CD8-positive, alpha-beta memory T cell (primary cell): ENCODE measurements around the gene MCU. TPM values are rescaled to one million over a fixed set of nuclear protein-coding genes. Genes with fewer than 3 reads are reported as not detected.
A peak's percentile ranks its signal among the peaks of the same experiment; 100 is the strongest.

Experiments
- CTCF ChIA-PET: fragments of 350-600 bp; sonication (Branson Sonifier 250); formaldehyde crosslinking; loops from one replicate; lab custom pipeline; 2021; ENCODE audit warnings: antibody characterized with exemption; lab: Charles Lee
- POLR2A ChIA-PET: fragments of 350-600 bp; sonication (Branson Sonifier 250); formaldehyde crosslinking; loops from one replicate; lab custom pipeline; 2021; ENCODE audit warnings: antibody characterized with exemption; lab: Charles Lee
- DNase-seq, 5 donors: peaks; one replicate each; pipeline versions ENCODE4 v3.0.0 to v3.0.0-alpha.2; 2020 to 2022; ENCODE audit warnings: mixed read lengths in 1 of 5
- H3K27ac ChIP-seq: one replicate; pipeline ENCODE4 v1.7.0; 2013; ENCODE audit warnings: low read depth, mild to moderate bottlenecking, low read length, moderate library complexity
- H3K27me3 ChIP-seq: 2 replicates; pipeline ENCODE4 v1.7.0; 2013; ENCODE audit warnings: low read length, mild to moderate bottlenecking; ENCODE audit not compliant: insufficient read depth, poor library complexity, severe bottlenecking
- H3K36me3 ChIP-seq: 2 replicates; pipeline ENCODE4 v1.7.0; 2013; ENCODE audit warnings: mild to moderate bottlenecking, low read length, moderate library complexity; ENCODE audit not compliant: insufficient read depth
- H3K4me1 ChIP-seq: 2 replicates; pipeline ENCODE4 v1.7.0; 2013; ENCODE audit warnings: mild to moderate bottlenecking, low read length, moderate library complexity; ENCODE audit not compliant: insufficient read depth
- H3K4me3 ChIP-seq: 2 replicates; pipeline ENCODE4 v1.7.0; 2013; ENCODE audit warnings: mild to moderate bottlenecking, low read length
- H3K9me3 ChIP-seq: 2 replicates; pipeline ENCODE4 v1.7.0; 2013; ENCODE audit warnings: mild to moderate bottlenecking, low read length
- H3K27ac Mint-ChIP-seq, 8 donors: one replicate each; pipeline ENCODE4 v1.8.0; 2020 to 2021; ENCODE audit warnings: mixed read lengths in 8 of 8, mild to moderate bottlenecking in 6 of 8, inconsistent platforms in 3 of 8, moderate library complexity in 3 of 8
- H3K27me3 Mint-ChIP-seq, 2 donors: one replicate each; pipeline ENCODE4 v1.8.0; 2020 to 2021; ENCODE audit warnings: mixed read lengths in 2 of 2, mild to moderate bottlenecking in 1 of 2, moderate library complexity in 1 of 2
- H3K36me3 Mint-ChIP-seq, 3 donors: one replicate each; pipeline ENCODE4 v1.8.0; 2020 to 2021; ENCODE audit warnings: mixed read lengths in 3 of 3, inconsistent platforms in 1 of 3, mild to moderate bottlenecking in 1 of 3
- H3K4me1 Mint-ChIP-seq, 3 donors: one replicate each; pipeline ENCODE4 v1.8.0; 2020 to 2021; ENCODE audit warnings: mixed read lengths in 3 of 3, inconsistent platforms in 1 of 3, mild to moderate bottlenecking in 1 of 3
- H3K4me3 Mint-ChIP-seq, 7 donors: one replicate each; pipeline ENCODE4 v1.8.0; 2020 to 2021; ENCODE audit warnings: mixed read lengths in 7 of 7, mild to moderate bottlenecking in 6 of 7, moderate library complexity in 4 of 7, inconsistent platforms in 2 of 7
- H3K9me3 Mint-ChIP-seq, 5 donors: one replicate each; pipeline ENCODE4 v1.8.0; 2020 to 2022; ENCODE audit warnings: mixed read lengths in 5 of 5, mild to moderate bottlenecking in 3 of 5, moderate library complexity in 2 of 5, inconsistent platforms in 1 of 5
- polyA plus RNA-seq: library from polyadenylated mRNA; unstranded; fragments of 300-500 nt; fragmentation: Illumina TruSeq; gene quantifications from one replicate; pipeline ENCODE4 v1.2.3, GENCODE V29; 2021
- total RNA-seq, 2 experiments: library from RNA; stranded (reverse); gene quantifications; one replicate each; pipeline ENCODE4 v1.2.3, GENCODE V29; 2021

Gene MCU
- total and polyA plus RNA-seq, 3 experiments from 2014 or later = 7.9 to 17.6 (median 14.9) TPM

GRCh38 chr10:72689660-72690059 is 2.3 kb upstream of the MCU start:
- peaks cover 23% of the 10 kb centered on the region for H3K4me1 ChIP-seq
- DNase-seq = no peak
- no peak overlapping the region for H3K27ac ChIP-seq
- Mint-ChIP-seq H3K9me3 (no peaks in the 10 kb centered on the region), H3K4me1 (peaks cover 20 to 27% (median 27%) of the 10 kb centered on the region in 3 donors), H3K36me3 (peaks cover 0 to 6% (median 0%) of the 10 kb centered on the region in 3 donors), H3K27ac (no peak overlapping the region), H3K27me3 (peaks cover 7 to 15% of the 10 kb centered on the region in 2 donors), H3K4me3 (peak overlapping the region in 1 of 7 donors; percentile 58)
- H3K4me3 ChIP-seq = no peak overlapping the region
- CTCF ChIA-PET = interaction anchor here (1.3 kb wide), 1 partner anchor 17 kb away, joined by 3 read pairs; no protein-coding TSS in a partner anchor
- H3K27me3 ChIP-seq = no peaks in the 10 kb centered on the region
- H3K9me3 ChIP-seq = no peaks in the 10 kb centered on the region
- POLR2A ChIA-PET = no interaction called here
- H3K36me3 ChIP-seq = no peaks in the 10 kb centered on the region

- ChIA-PET POLR2A (no interaction called here), CTCF (interaction anchor here (1.3 to 2.1 kb wide), 2 partner anchors 18 to 326 kb away, joined by 3 to 8 read pairs; no protein-coding TSS in a partner anchor)
- Mint-ChIP-seq H3K4me1 (peaks cover 22 to 32% (median 32%) of the 10 kb centered on the region in 3 donors), H3K27me3 (peaks cover 6 to 15% of the 10 kb centered on the region in 2 donors), H3K4me3 (peak overlapping the region in 3 of 7 donors; percentile 1 to 65 (median 58)), H3K36me3 (peaks cover 0 to 4% (median 0%) of the 10 kb centered on the region in 3 donors), H3K9me3 (no peaks in the 10 kb centered on the region), H3K27ac (no peak overlapping the region)
- DNase-seq = no peak
- no peaks in the 10 kb centered on the region for H3K9me3 ChIP-seq
- H3K4me1 ChIP-seq = peaks cover 26% of the 10 kb centered on the region
- no peaks in the 10 kb centered on the region for H3K27me3 ChIP-seq
- H3K4me3 ChIP-seq = no peak overlapping the region
- H3K36me3 ChIP-seq = no peaks in the 10 kb centered on the region
- no peak overlapping the region for H3K27ac ChIP-seq
Observed at GRCh38 chr10:72690071-72690755, 1.7 kb upstream of the MCU start.

- H3K27me3 Mint-ChIP-seq = peaks cover 2 to 9% of the 10 kb centered on the region in 2 donors
- no peaks in the 10 kb centered on the region for H3K9me3 Mint-ChIP-seq
- Histone ChIP-seq H3K36me3 (no peaks in the 10 kb centered on the region), H3K27me3 (no peaks in the 10 kb centered on the region), H3K4me1 (peaks cover 26% of the 10 kb centered on the region), H3K9me3 (no peaks in the 10 kb centered on the region), H3K27ac (peak overlapping the region; percentile 14), H3K4me3 (peak overlapping the region; percentile 60)
- ChIA-PET POLR2A (interaction anchor here (0.5 to 1.0 kb wide), 3 partner anchors 327 to 404 kb away, joined by 3 to 5 read pairs (median 3); partner anchors contain the start of gene DNAJB12), CTCF (interaction anchor here (0.6 to 2.1 kb wide), 4 partner anchors 12 to 327 kb away, joined by 3 to 8 read pairs (median 3); no protein-coding TSS in a partner anchor)
- no peak for DNase-seq
- peak overlapping the region; percentile 82 to 94 (median 89) for H3K4me3 Mint-ChIP-seq
- peaks cover 22 to 39% (median 32%) of the 10 kb centered on the region in 3 donors for H3K4me1 Mint-ChIP-seq
- peak overlapping the region; percentile 20 to 87 (median 78) for H3K27ac Mint-ChIP-seq
- H3K36me3 Mint-ChIP-seq = no peaks in the 10 kb centered on the region
Observed at GRCh38 chr10:72691470-72691862, 477 bp upstream of the MCU start.

GRCh38 chr10:72692744-72692993 is 726 bp downstream of the MCU start:
- DNase-seq = no peak
- H3K27ac Mint-ChIP-seq = peak overlapping the region in 7 of 8 donors; percentile 67 to 98 (median 83)
- Histone ChIP-seq H3K27ac (peak overlapping the region; percentile 14), H3K27me3 (no peaks in the 10 kb centered on the region), H3K36me3 (no peaks in the 10 kb centered on the region), H3K4me1 (peaks cover 26% of the 10 kb centered on the region), H3K9me3 (no peaks in the 10 kb centered on the region), H3K4me3 (peak overlapping the region; percentile 89)
- H3K4me1 Mint-ChIP-seq = peaks cover 22 to 43% (median 32%) of the 10 kb centered on the region in 3 donors
- H3K36me3 Mint-ChIP-seq = no peaks in the 10 kb centered on the region
- no peaks in the 10 kb centered on the region for H3K9me3 Mint-ChIP-seq
- ChIA-PET POLR2A (interaction anchor here (0.6 kb wide), 1 partner anchor 803 kb away, joined by 4 read pairs; no protein-coding TSS in a partner anchor), CTCF (interaction anchor here (1.0 kb wide), 1 partner anchor 142 kb away, joined by 3 read pairs; no protein-coding TSS in a partner anchor)
- no peaks in the 10 kb centered on the region for H3K27me3 Mint-ChIP-seq
- peak overlapping the region; percentile 88 to 96 (median 89) for H3K4me3 Mint-ChIP-seq

- H3K4me3 Mint-ChIP-seq = peak overlapping the region; percentile 88 to 96 (median 89)
- no peaks in the 10 kb centered on the region for H3K27me3 Mint-ChIP-seq
- H3K4me3 ChIP-seq = peak overlapping the region; percentile 89
- POLR2A ChIA-PET = interaction anchor here (0.5 to 0.6 kb wide), 2 partner anchors 238 to 802 kb away, joined by 4 read pairs; no protein-coding TSS in a partner anchor
- peaks cover 22 to 43% (median 32%) of the 10 kb centered on the region in 3 donors for H3K4me1 Mint-ChIP-seq
- H3K36me3 Mint-ChIP-seq = no peaks in the 10 kb centered on the region
- no peaks in the 10 kb centered on the region for H3K9me3 ChIP-seq
- H3K4me1 ChIP-seq = peaks cover 26% of the 10 kb centered on the region
- DNase-seq = peak in 1 of 5 donors; percentile 31
- CTCF ChIA-PET = interaction anchor here (1.0 kb wide), 1 partner anchor 141 kb away, joined by 3 read pairs; no protein-coding TSS in a partner anchor
- no peaks in the 10 kb centered on the region for H3K9me3 Mint-ChIP-seq
- peak overlapping the region; percentile 14 for H3K27ac ChIP-seq
- H3K36me3 ChIP-seq = no peaks in the 10 kb centered on the region
- H3K27ac Mint-ChIP-seq = peak overlapping the region in 7 of 8 donors; percentile 67 to 98 (median 83)
- H3K27me3 ChIP-seq = no peaks in the 10 kb centered on the region
Observed at GRCh38 chr10:72692994-72693781, 1.2 kb downstream of the MCU start.

- Mint-ChIP-seq H3K27me3 (no peaks in the 10 kb centered on the region), H3K4me1 (peaks cover 22 to 43% (median 32%) of the 10 kb centered on the region in 3 donors), H3K36me3 (no peaks in the 10 kb centered on the region), H3K9me3 (no peaks in the 10 kb centered on the region), H3K4me3 (peak overlapping the region in 1 of 7 donors; percentile 92), H3K27ac (peak overlapping the region in 1 of 8 donors; percentile 5)
- Histone ChIP-seq H3K27ac (no peak overlapping the region), H3K36me3 (no peaks in the 10 kb centered on the region), H3K27me3 (no peaks in the 10 kb centered on the region), H3K9me3 (no peaks in the 10 kb centered on the region), H3K4me3 (no peak overlapping the region), H3K4me1 (peaks cover 26% of the 10 kb centered on the region)
- ChIA-PET CTCF (interaction anchor here (1.1 to 1.4 kb wide), 2 partner anchors 9 to 17 kb away, joined by 3 to 4 read pairs; no protein-coding TSS in a partner anchor), POLR2A (no interaction called here)
- peak in 1 of 5 donors; percentile 1 for DNase-seq
Observed at GRCh38 chr10:72694476-72695369, 2.8 kb downstream of the MCU start.

- DNase-seq = no peak
- Histone ChIP-seq H3K27ac (no peak overlapping the region), H3K4me1 (peaks cover 26% of the 10 kb centered on the region), H3K36me3 (no peaks in the 10 kb centered on the region), H3K27me3 (no peaks in the 10 kb centered on the region), H3K4me3 (no peak overlapping the region), H3K9me3 (no peaks in the 10 kb centered on the region)
- no peaks in the 10 kb centered on the region for H3K27me3 Mint-ChIP-seq
- ChIA-PET CTCF (interaction anchor here (0.8 to 1.4 kb wide), 3 partner anchors 9 to 18 kb away, joined by 3 to 5 read pairs (median 4); no protein-coding TSS in a partner anchor), POLR2A (no interaction called here)
- peak overlapping the region in 1 of 7 donors; percentile 92 for H3K4me3 Mint-ChIP-seq
- peaks cover 22 to 43% (median 32%) of the 10 kb centered on the region in 3 donors for H3K4me1 Mint-ChIP-seq
- no peak overlapping the region for H3K27ac Mint-ChIP-seq
- H3K36me3 Mint-ChIP-seq = no peaks in the 10 kb centered on the region
- H3K9me3 Mint-ChIP-seq = no peaks in the 10 kb centered on the region
Observed at GRCh38 chr10:72695496-72695895, 3.6 kb downstream of the MCU start.
